NCI-H187 (cell line): ENCODE data around the gene RPS13.
"Not testable (repeated sequence)": the region's sequence is repeated elsewhere in the genome, so short reads cannot be mapped to it uniquely, and the experiment has no call there.

Experiments used
- DNase-seq, 2 experiments: peaks; one replicate each; lab custom pipeline; 2025; lab: John Stamatoyannopoulos, UW

The RPS13 gene

DNA sequence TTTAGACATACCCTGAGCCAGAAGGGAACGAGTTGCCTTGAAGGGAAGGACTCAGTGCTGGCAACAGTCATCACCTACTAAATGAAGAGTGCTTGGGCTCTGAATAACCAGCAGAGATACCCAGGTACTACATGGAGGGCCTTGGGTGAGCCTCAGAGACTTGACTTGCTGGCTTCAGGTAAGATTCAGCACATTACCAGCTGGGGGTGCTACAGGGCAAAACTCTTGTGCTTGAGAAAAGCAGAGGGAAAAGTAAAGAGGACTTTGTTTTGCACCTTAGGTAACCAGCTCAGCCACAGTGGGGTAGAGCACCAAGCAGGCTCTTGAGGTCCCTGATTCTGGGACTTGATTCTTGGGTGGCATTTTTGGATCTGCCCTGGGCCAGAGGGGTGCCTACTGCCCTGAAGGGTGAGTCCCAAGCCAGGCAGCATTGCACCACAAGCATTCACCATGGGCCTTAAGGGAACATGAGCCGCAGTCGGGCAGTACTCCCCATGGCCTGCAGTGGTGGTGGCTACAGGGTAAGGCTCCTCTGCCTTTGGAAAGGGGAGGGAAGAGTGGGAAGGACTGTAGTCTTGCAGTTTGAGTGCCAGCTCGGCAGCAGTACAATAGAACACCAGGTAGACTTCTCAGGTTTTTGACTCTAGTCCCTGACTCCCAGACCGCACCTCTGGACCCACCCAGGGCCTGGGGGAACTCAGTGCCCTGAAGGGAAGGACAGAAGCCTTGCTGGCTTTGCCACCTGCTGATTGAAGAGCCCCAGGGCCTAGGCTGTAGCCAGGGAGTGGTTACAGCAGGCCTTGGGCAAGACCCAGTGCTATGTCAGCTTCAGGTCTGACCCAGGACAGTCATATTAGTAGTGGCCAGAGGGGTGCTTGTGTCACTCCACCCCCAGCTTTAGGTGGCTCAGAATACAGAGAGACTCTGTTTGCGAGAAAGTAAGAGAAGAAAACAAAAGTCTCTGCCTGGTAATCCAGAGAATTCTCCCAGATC, 40.5 kb downstream of the RPS13 start:
- no peak for DNase-seq

DNA sequence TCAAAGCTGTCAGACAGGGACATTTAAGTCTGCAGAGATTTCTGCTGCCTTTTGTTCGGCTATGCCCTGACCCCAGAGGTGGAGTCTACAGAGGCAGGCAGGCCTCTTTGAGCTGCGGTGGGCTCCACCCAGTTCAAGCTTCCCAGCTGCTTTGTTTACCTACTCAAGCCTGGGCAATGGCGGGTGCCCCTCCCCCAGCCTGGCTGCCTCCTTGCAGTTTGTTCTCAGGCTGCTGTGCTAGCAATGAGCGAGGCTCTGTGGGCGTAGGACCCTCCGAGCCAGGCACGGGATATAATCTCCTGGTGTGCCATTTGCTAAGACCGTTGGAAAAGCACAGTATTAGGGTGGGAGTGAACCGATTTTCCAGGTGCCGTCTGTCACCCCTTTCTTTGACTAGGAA, 43.4 kb downstream of the RPS13 start:
- not testable (repeated sequence) for DNase-seq

DNA sequence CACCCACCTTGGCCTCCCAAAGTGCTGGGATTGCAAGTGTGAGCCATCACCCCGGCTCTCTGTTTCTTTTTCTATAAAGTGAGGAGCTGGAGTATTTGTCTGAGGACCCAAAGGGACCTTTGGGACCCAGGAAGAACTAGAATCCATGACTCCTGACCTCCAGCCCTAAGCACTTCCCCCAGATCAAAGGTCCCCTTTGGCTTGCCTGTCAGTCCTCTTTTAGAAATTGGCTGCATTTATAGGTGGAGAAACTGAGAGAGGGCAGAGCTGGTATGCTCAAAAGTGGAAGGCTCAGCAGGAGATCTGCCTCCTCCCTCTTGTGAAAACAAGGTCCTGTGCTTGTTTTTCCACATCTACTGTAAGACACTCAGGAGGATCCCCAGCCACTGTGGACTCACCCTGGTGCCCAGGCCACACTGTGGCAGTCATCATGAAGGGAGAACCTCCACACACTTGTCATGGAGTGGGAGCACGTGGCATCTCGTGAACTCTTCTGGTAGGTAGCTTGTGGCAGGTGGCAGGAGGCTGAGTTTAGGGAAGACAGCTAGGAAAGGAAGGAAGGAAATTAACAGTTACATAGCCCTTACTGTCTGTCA, 50.9 kb downstream of the RPS13 start:
- no peak for DNase-seq

DNA sequence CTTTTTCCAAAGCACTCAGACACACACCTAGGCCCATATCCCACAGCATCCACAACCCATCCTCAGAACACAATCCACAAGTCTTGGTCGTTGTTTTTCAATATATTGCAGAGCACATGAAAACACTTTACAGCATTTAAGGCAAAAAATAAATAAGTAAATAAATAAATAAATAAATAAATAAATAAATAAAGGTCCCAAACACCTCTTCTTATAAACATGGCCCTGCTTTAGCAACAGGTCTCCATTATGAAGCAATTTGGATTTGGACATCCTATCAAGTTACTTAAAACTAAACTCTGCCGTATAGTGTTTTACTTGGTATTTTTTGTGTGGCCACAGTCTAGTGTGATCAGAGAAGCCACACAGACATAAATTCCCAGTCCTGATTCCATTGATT, 52.5 kb downstream of the RPS13 start:
- DNase-seq: no peak
